Measurements from ENCODE around the gene AKAP11.

The AKAP11 gene

DNA sequence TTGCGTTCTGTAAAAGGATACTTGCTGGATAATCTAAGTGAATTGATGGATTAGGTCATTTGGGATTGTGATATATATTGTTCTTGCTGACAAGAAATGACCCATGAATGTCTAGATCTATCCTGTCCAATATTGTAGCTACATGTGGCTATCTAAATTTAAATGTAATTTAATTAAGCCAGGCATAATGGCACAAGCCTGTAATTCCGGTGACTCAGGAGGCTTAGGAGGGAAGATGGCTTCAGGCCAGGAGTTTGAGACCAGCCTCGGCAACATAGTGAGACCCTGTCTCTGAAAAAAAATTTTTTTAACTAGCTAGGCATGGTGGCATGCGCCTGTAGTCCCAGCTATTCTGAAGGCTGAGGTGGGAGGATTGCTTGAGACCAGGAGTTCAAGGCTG lies 39.3 kb upstream of the AKAP11 start:
- TF ChIP-seq, protein P1, sequence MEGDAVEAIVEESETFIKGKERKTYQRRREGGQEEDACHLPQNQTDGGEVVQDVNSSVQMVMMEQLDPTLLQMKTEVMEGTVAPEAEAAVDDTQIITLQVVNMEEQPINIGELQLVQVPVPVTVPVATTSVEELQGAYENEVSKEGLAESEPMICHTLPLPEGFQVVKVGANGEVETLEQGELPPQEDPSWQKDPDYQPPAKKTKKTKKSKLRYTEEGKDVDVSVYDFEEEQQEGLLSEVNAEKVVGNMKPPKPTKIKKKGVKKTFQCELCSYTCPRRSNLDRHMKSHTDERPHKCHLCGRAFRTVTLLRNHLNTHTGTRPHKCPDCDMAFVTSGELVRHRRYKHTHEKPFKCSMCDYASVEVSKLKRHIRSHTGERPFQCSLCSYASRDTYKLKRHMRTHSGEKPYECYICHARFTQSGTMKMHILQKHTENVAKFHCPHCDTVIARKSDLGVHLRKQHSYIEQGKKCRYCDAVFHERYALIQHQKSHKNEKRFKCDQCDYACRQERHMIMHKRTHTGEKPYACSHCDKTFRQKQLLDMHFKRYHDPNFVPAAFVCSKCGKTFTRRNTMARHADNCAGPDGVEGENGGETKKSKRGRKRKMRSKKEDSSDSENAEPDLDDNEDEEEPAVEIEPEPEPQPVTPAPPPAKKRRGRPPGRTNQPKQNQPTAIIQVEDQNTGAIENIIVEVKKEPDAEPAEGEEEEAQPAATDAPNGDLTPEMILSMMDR (IDR thresholded peaks at IDR 0.05; ENCODE audit: low read length, missing control alignments) = no peak

DNA sequence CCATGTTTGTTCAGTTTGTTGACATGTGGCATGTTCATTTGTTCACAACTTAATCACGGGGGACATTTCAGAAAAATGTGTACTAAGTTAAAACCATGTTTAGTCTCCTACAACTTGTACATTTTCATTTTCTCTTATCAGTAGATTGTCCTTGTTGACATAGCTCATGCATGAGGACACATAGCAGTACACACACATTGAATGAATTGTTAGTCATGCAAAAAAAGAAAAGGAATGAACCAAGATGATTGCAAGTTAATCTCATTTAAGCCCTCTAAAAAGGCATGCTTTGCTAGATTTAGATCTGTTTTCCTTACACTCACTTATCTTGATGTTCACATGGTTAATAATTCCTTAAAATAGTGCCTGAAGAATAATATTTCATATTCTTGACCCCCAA lies 38.2 kb upstream of the AKAP11 start:
- DNase-seq (ENCODE audit: low read depth) = no peak
- TF ChIP-seq, protein P1 (IDR thresholded peaks at IDR 0.05; ENCODE audit: low read length, missing control alignments) = no peak
- no peak overlapping the region for H3K4me3 ChIP-seq (replicated peaks; ENCODE audit: low read depth, low read length)

More for the DNA sequence above, 39.3 kb upstream of the AKAP11 start:
- H3K4me3 ChIP-seq (replicated peaks; ENCODE audit: low read depth, low read length) = no peak overlapping the region
- no peak for DNase-seq (ENCODE audit: low read depth)

DNA sequence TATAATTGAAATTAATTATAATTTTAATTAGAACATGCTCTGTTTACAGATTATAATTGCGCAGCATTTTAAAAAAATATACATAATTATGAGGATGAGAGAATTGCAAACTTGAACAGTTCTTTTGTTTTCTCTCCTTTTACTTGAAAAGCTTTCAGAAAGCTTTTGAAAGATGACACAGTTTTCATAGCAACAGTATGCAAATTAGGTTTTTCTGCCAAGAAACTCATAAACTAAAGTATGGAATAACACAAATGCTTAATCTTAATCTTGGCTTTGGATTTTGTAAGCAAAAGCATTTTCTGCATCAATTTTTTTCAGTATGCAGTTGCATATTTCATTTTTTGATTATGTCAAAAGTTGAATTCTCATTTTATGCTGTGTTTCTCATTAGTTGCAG lies 32.8 kb upstream of the AKAP11 start:
- H3K4me3 ChIP-seq (replicated peaks; ENCODE audit: low read depth, low read length) = no peak overlapping the region
- TF ChIP-seq, protein P1 (IDR thresholded peaks at IDR 0.05; ENCODE audit: low read length, missing control alignments) = no peak
- DNase-seq (ENCODE audit: low read depth) = no peak

DNA sequence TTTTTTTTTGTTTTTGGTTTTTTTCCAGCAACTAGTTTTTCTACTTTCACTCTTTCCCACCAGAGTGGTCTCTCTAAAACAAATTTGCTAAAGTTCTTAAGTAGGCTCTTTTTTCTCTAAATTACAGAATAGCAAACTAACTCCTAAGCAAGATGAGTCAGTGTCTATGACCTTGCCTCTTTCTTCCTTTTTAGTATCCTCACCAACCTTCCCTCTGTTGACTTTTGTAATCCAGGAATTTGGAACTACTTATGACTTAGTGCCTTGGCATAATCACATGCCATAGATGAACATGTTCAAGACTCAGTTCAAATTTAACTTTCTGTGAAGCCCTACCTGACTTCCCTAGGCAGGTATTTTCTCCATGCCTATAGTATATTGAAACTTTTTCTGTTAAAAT lies 32.3 kb upstream of the AKAP11 start:
- no peak overlapping the region for H3K4me3 ChIP-seq (replicated peaks; ENCODE audit: low read depth, low read length)
- TF ChIP-seq, protein P1 (IDR thresholded peaks at IDR 0.05; ENCODE audit: low read length, missing control alignments) = no peak
- DNase-seq (ENCODE audit: low read depth) = no peak

DNA sequence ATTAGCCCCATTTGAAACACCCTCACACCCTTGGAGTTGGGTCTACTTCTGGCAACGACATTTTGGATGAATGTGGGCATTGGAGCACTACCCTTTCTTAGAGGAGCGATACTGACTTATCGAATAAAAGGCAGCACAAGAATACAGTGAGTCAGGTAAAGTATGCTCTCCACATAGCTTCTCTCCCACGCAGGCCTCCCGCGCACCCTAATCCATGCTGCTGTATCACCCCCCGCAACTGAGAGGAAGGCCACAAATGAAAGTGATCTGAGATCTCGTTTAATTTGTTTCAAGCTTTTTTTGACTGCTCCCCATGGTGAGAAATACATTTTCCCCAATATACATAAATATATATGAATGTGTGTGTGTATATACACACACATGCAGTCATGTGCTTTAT lies 25.4 kb upstream of the AKAP11 start:
- TF ChIP-seq, protein P1 (IDR thresholded peaks at IDR 0.05; ENCODE audit: low read length, missing control alignments) = no peak
- no peak for DNase-seq (ENCODE audit: low read depth)
- no peak overlapping the region for H3K4me3 ChIP-seq (replicated peaks; ENCODE audit: low read depth, low read length)

DNA sequence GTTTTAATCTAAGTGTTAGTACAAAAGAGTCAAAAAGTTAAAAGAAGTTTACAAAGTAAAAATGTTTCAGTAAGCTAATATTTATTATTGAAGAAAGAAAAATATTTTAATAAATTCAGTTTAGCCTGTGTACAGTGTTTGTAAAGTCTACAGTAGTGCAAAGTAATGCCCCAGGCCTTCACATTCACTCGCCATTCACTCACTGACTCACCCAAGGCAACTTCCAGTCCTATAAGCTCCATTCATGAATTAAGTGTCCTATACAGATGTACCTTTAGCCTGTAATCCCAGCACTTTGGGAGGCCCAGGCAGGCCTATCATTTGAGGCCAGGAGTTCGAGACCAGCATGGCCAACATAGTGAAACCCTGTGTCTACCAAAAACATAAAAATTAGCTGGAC lies 24.1 kb upstream of the AKAP11 start:
- no peak overlapping the region for H3K4me3 ChIP-seq (replicated peaks; ENCODE audit: low read depth, low read length)
- DNase-seq (ENCODE audit: low read depth) = no peak
- TF ChIP-seq, protein P1 (IDR thresholded peaks at IDR 0.05; ENCODE audit: low read length, missing control alignments) = no peak

DNA sequence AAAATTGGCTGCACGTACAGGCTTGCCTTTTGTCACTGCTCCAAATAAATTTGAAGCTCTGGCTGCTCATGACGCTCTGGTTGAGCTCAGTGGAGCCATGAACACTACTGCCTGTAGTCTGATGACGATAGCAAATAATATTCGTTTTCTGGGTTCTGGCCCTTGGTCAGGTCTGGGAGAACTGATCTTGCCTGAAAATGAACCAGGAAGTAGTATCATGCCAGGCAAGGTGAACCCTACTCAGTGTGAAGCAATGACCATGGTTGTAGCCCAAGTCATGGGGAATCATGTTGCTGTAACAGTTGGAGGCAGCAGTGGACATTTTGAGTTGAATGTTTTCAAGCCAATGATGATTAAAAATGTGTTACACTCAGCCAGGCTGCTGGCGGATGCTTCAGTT lies 16.1 kb upstream of the AKAP11 start:
- H3K4me3 ChIP-seq (replicated peaks; ENCODE audit: low read depth, low read length) = no peak overlapping the region
- TF ChIP-seq, protein P1 (IDR thresholded peaks at IDR 0.05; ENCODE audit: low read length, missing control alignments) = no peak
- DNase-seq (ENCODE audit: low read depth) = no peak
